HepG2 (cell line): ENCODE data around the gene RMI2. TPM values are rescaled to one million over a fixed set of nuclear protein-coding genes. Genes with fewer than 3 reads are reported as not detected.

Experiments
- CHCHD3 ChIP-seq: sonication (generic); formaldehyde crosslinking; IDR thresholded peaks from 2 replicates; pipeline ENCODE4 v1.8.0; 2022; ENCODE audit warnings: mild to moderate bottlenecking, missing genetic modification reagents, moderate library complexity
- HIVEP1 ChIP-seq: sonication (generic); formaldehyde crosslinking; IDR thresholded peaks from 2 replicates; pipeline ENCODE4 v1.4.0; 2020; ENCODE audit warnings: mild to moderate bottlenecking, missing genetic modification reagents
- MEF2D ChIP-seq: sonication (generic); formaldehyde crosslinking; IDR thresholded peaks from 2 replicates; pipeline ENCODE4 v1.5.1; 2020; ENCODE audit warnings: mild to moderate bottlenecking, missing genetic modification reagents
- MIER3 ChIP-seq: IDR thresholded peaks from 2 replicates; pipeline ENCODE4 v1.6.1; 2016; ENCODE audit warnings: missing compliant biosample characterization, borderline replicate concordance
- NFYB ChIP-seq: sonication (generic); formaldehyde crosslinking; IDR thresholded peaks from 2 replicates; pipeline ENCODE4 v1.4.0; 2020; ENCODE audit warnings: missing genetic modification reagents
- RFX3 ChIP-seq: IDR thresholded peaks from 2 replicates; pipeline ENCODE4 v1.6.1; 2016; ENCODE audit warnings: missing biosample characterization, missing genetic modification reagents
- SALL1 ChIP-seq: sonication (generic); formaldehyde crosslinking; IDR thresholded peaks from 2 replicates; pipeline ENCODE4 v1.8.0; 2022; ENCODE audit warnings: mild to moderate bottlenecking, missing genetic modification reagents
- SP1 ChIP-seq, 2 experiments: fragments of 450-650 bp in 1 of 2; sonication (generic) in 1 of 2; formaldehyde crosslinking in 1 of 2; IDR thresholded peaks; 2 replicates each; pipeline versions ENCODE4 v1.4.0 to v1.6.1; 2016 to 2020; ENCODE audit warnings: missing genetic modification reagents in 1 of 2
- TCF7L2 ChIP-seq: IDR thresholded peaks from 2 replicates; pipeline ENCODE4 v1.6.1; 2011; ENCODE audit warnings: mild to moderate bottlenecking, low read depth, low read length, moderate library complexity
- ZNF296 ChIP-seq: sonication (generic); formaldehyde crosslinking; conservative IDR thresholded peaks from 2 replicates; pipeline ENCODE4 v1.5.0; 2020; ENCODE audit warnings: mild to moderate bottlenecking, missing genetic modification reagents
- ZNF616 ChIP-seq: sonication (generic); formaldehyde crosslinking; IDR thresholded peaks from 2 replicates; pipeline ENCODE4 v1.5.0; 2020; ENCODE audit warnings: low read depth, mild to moderate bottlenecking, missing genetic modification reagents
- ZNF891 ChIP-seq: sonication (generic); formaldehyde crosslinking; IDR thresholded peaks from 2 replicates; pipeline ENCODE4 v1.5.0; 2020; ENCODE audit warnings: mild to moderate bottlenecking, missing genetic modification reagents
- polyA plus RNA-seq, 8 experiments: library from polyadenylated mRNA; depleted of rRNA in 3 of 8; stranded (reverse) in 7 of 8; unstranded in 1 of 8; fragments of >200 nt; fragmentation: Illumina TruSeq in 4 of 8; extraction: Trizol in 4 of 8; gene quantifications; 2 replicates each; pipeline versions ENCODE4 v1.2.1 to v1.2.3, GENCODE V29; 2011 to 2016; ENCODE audit warnings: low read depth in 4 of 8, missing spikeins in 1 of 8, mixed read lengths in 1 of 8; ENCODE audit not compliant: insufficient read depth in 1 of 8
- total RNA-seq, 5 experiments: library from RNA; depleted of rRNA; stranded (reverse); fragments of >200 nt; fragmentation: Illumina TruSeq; extraction: Trizol; gene quantifications; 2 replicates each; pipeline ENCODE4 v1.2.3, GENCODE V29; 2016; ENCODE audit warnings: low read depth in 1 of 5
- TF ChIP-seq, protein P1 (sequence below): sonication (generic); formaldehyde crosslinking; IDR thresholded peaks from 2 replicates; pipeline ENCODE4 v1.8.1; 2023; ENCODE audit warnings: missing genetic modification reagents, inconsistent platforms, borderline replicate concordance
- TF ChIP-seq, protein P2 (sequence below): sonication (generic); formaldehyde crosslinking; IDR thresholded peaks from 2 replicates; pipeline ENCODE4 v1.8.0; 2022; ENCODE audit warnings: mild to moderate bottlenecking, missing genetic modification reagents, moderate library complexity
- TF ChIP-seq, protein P3 (sequence below): sonication (generic); formaldehyde crosslinking; conservative IDR thresholded peaks from 2 replicates; pipeline ENCODE4 v1.4.0; 2020; ENCODE audit warnings: missing genetic modification reagents
- TF ChIP-seq, protein P4 (sequence below): sonication (generic); formaldehyde crosslinking; IDR thresholded peaks from 2 replicates; pipeline ENCODE4 v1.5.0; 2020; ENCODE audit warnings: missing genetic modification reagents
- TF ChIP-seq, protein P5 (sequence below): sonication (generic); formaldehyde crosslinking; conservative IDR thresholded peaks from 2 replicates; pipeline ENCODE4 v1.4.0; 2020; ENCODE audit warnings: missing genetic modification reagents
- TF ChIP-seq, protein P6 (sequence below): sonication (generic); formaldehyde crosslinking; IDR thresholded peaks from 2 replicates; pipeline ENCODE4 v1.4.0; 2020; ENCODE audit warnings: missing genetic modification reagents
- TF ChIP-seq, protein P7 (sequence below): sonication (generic); formaldehyde crosslinking; IDR thresholded peaks from 2 replicates; pipeline ENCODE4 v1.9.0; 2021; ENCODE audit warnings: missing genetic modification reagents, borderline replicate concordance

Gene RMI2
- total and polyA plus RNA-seq, 2 of the 13 experiments (the other 11 are each of a cell fraction or from before 2014, with no cell fraction given) = 24.5 to 55.7 TPM

DNA sequence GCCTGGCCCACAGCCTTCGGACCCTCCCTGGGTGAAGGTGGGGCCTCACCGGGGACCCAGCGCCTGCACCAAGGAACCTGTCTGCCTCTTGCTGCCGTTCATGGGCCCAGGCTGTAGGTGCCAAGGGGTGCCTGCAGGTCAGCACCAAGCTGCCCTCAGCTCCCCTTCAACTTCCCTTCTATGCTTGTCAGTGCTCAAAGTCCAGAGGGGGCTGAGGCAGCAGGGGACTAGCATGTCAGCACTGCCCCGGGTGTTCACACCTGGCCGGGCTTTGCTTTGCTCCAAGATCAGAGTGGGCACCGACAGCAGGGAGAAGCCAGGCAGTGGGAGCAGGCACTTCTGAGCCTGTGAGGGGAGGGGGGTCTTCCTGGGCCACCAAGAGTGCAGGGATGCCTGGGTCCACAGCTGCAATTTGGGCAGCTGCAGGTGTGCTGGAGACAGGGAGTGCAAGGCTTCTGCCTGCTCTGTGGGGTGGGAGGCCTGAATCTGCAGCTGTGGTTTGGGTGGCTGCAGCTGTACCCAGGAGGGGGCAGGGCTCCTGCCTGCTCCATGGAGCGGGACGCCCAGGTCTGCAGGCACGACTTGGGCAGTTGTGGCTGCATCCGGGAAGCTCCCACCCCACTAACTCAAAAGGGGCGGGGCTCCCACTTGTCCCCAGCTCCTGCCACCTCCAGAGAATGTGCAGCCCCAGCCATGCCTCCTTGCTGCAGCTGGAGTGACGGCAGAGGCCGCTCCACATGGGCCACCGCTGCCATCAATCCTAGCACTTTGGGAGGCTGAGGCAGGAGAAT, 36.6 kb upstream of the RMI2 start (continued):
- TF ChIP-seq, protein P1, sequence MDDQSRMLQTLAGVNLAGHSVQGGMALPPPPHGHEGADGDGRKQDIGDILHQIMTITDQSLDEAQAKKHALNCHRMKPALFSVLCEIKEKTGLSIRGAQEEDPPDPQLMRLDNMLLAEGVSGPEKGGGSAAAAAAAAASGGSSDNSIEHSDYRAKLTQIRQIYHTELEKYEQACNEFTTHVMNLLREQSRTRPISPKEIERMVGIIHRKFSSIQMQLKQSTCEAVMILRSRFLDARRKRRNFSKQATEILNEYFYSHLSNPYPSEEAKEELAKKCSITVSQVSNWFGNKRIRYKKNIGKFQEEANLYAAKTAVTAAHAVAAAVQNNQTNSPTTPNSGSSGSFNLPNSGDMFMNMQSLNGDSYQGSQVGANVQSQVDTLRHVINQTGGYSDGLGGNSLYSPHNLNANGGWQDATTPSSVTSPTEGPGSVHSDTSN = no peak
- TF ChIP-seq, protein P2, sequence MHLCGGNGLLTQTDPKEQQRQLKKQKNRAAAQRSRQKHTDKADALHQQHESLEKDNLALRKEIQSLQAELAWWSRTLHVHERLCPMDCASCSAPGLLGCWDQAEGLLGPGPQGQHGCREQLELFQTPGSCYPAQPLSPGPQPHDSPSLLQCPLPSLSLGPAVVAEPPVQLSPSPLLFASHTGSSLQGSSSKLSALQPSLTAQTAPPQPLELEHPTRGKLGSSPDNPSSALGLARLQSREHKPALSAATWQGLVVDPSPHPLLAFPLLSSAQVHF (CRISPR knock-in tag) = no peak
- TF ChIP-seq NFYB (no peak; the same call in 1 of the 2 replicates), TCF7L2 (no peak), SALL1 (CRISPR knock-in tag) (peak; percentile 86), SP1 (IDR thresholded peaks at IDR 0.05) (no peak), SP1 (CRISPR knock-in tag; IDR thresholded peaks at IDR 0.05) (peak; percentile 39; the same call in 1 of the 2 replicates), MEF2D (peak; percentile 87), ZNF616 (no peak), CHCHD3 (peak; percentile 86), ZNF891 (CRISPR knock-in tag) (peak; percentile 75), MIER3 (CRISPR knock-in tag) (peak; percentile 80; the same call in 1 of the 2 replicates), HIVEP1 (CRISPR knock-in tag) (no peak), RFX3 (CRISPR knock-in tag) (no peak), ZNF296 (0 out of 2 replicates have a peak, but pooled peaks have one; percentile 14)
- TF ChIP-seq, protein P3, sequence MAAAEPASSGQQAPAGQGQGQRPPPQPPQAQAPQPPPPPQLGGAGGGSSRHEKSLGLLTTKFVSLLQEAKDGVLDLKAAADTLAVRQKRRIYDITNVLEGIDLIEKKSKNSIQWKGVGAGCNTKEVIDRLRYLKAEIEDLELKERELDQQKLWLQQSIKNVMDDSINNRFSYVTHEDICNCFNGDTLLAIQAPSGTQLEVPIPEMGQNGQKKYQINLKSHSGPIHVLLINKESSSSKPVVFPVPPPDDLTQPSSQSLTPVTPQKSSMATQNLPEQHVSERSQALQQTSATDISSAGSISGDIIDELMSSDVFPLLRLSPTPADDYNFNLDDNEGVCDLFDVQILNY = no peak
- TF ChIP-seq, protein P4, sequence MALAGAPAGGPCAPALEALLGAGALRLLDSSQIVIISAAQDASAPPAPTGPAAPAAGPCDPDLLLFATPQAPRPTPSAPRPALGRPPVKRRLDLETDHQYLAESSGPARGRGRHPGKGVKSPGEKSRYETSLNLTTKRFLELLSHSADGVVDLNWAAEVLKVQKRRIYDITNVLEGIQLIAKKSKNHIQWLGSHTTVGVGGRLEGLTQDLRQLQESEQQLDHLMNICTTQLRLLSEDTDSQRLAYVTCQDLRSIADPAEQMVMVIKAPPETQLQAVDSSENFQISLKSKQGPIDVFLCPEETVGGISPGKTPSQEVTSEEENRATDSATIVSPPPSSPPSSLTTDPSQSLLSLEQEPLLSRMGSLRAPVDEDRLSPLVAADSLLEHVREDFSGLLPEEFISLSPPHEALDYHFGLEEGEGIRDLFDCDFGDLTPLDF (CRISPR knock-in tag) = no peak
- TF ChIP-seq, protein P5, sequence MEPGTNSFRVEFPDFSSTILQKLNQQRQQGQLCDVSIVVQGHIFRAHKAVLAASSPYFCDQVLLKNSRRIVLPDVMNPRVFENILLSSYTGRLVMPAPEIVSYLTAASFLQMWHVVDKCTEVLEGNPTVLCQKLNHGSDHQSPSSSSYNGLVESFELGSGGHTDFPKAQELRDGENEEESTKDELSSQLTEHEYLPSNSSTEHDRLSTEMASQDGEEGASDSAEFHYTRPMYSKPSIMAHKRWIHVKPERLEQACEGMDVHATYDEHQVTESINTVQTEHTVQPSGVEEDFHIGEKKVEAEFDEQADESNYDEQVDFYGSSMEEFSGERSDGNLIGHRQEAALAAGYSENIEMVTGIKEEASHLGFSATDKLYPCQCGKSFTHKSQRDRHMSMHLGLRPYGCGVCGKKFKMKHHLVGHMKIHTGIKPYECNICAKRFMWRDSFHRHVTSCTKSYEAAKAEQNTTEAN (CRISPR knock-in tag) = no peak
- TF ChIP-seq, protein P6, sequence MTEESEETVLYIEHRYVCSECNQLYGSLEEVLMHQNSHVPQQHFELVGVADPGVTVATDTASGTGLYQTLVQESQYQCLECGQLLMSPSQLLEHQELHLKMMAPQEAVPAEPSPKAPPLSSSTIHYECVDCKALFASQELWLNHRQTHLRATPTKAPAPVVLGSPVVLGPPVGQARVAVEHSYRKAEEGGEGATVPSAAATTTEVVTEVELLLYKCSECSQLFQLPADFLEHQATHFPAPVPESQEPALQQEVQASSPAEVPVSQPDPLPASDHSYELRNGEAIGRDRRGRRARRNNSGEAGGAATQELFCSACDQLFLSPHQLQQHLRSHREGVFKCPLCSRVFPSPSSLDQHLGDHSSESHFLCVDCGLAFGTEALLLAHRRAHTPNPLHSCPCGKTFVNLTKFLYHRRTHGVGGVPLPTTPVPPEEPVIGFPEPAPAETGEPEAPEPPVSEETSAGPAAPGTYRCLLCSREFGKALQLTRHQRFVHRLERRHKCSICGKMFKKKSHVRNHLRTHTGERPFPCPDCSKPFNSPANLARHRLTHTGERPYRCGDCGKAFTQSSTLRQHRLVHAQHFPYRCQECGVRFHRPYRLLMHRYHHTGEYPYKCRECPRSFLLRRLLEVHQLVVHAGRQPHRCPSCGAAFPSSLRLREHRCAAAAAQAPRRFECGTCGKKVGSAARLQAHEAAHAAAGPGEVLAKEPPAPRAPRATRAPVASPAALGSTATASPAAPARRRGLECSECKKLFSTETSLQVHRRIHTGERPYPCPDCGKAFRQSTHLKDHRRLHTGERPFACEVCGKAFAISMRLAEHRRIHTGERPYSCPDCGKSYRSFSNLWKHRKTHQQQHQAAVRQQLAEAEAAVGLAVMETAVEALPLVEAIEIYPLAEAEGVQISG = peak; percentile 43
- TF ChIP-seq, protein P7, sequence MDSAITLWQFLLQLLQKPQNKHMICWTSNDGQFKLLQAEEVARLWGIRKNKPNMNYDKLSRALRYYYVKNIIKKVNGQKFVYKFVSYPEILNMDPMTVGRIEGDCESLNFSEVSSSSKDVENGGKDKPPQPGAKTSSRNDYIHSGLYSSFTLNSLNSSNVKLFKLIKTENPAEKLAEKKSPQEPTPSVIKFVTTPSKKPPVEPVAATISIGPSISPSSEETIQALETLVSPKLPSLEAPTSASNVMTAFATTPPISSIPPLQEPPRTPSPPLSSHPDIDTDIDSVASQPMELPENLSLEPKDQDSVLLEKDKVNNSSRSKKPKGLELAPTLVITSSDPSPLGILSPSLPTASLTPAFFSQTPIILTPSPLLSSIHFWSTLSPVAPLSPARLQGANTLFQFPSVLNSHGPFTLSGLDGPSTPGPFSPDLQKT (CRISPR knock-in tag) = no peak; the same call in 1 of the 2 replicates
